NCI-H524 treated with DMSO at 0.1 percent for 48 hours (cell line): ENCODE measurements around the gene DNM2.
"Not testable (repeated sequence)": the region's sequence is repeated elsewhere in the genome, so short reads cannot be mapped to it uniquely, and the experiment has no call there.

Experiments used
- DNase-seq: peaks from one replicate; lab custom pipeline; 2025; lab: John Stamatoyannopoulos, UW

DNM2 gene

DNA sequence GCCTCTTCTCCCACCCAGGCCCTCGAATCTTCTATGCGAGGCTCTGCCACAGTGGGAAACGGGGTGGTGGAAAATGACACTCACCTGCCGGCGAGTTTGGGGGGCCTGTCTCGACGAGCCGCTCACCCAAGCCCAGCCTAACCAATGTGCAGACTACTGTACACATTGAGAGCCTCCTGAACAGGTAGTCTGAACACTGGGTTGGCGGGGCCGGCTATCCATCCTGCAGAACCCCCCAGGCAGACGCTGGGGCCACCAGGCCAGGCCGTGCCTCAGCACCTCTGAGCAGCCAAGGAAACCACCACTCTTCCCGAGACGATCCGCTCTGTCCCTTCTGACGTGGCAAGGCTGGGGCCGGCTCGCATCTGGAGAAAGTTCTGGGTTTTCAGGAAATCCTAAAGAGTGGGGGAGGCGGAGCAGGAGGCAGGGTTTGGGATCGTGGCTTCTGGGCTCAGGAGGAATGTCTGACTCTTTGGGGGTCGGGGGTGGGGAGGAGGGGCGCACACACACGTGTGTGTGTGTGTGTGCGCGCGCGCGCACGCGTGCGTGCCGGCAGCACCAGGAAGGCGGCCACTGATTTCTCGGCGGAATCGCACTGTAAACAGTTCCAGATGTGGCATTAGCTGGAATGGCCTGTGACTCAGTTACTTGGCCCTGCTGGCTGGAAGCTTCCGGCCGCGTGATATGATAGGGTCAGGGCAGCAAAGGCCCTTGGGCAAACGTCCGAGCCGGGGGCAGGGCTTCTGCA, 99.6 kb downstream of the DNM2 start:
- DNase-seq, result no peak

DNA sequence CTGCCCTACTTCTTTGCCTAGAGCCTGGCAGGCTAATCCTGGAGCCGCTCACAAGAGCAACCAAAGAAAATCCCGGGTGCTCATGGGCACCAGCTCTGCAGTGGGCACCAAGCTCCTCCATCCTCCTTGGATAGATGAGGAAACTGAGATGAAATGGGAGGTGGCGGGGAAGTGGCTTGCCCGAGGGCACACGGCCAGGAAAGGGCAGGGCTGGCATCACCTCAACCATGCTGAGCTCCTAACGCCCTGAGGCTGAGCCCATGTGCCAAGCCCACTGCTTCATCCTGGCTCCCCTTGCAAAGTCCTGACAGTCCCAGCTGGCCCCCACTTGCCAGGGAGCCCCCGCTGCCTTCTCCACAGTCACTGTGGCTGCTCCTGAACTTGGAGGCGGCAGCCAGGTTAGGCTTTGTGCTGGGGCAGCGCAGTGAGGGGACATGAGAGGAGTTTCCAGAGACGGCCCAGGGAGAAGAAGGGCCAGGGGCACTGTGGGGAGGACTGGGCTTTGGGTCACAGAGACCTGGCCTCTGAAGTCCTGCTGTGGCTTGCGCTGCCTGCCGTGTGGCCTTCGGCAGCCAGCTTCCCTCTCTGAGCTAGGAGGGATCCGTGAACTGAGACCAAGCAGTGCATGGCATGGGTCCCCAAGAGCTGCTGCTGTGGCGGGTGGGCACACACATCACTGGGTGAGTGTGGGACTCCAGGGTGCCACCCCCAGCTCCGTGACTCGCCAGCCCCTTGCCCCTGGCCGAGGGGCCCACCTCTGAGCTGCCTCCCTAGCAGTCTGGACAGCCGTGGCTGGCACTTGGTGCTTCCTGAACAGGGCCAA, 100.6 kb downstream of the DNM2 start:
- no peak for DNase-seq

DNA sequence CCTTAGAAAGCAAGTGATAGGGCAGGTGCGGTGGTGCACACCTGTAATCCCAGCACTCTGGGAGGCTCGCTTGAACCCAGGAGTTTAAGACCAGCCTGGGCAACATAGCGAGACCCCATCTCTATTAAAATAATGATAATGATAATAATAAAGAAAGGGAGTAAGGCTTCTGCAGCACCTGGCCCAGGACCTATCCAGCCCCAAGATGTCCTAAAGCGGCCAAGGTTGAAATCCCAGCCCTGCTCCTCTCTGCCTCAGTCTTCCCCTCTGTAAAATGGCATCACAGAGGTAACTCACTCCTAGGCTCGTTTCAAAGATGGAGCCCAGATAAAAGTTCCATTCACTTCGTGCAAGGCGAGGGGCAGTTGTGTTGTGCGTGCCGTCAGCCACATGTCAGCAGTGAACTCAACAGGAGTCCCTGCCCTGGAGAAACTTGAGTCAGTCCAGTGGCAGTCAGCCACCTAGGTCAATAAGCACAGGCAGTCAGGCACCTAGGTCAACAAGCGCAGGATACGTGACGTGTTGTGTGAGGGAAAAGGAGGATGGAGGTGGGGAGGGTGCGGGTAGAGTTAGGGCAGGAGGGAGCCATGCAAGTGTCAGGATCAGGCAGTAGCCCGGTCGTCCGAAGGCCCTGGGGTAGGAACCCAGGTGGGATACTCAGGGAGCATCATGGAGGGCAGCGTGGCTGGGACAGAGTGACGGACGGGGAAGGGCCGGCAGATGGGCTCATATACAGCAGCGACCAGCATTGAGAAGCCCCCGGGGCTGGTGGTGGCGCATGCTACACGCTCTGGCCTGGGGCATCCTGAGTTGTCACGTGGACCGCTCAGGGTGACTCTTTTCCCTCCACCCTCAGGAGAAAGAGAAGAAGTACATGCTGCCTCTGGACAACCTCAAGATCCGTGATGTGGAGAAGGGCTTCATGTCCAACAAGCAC, 101.5 kb downstream of the DNM2 start:
- DNase-seq, result no peak

DNA sequence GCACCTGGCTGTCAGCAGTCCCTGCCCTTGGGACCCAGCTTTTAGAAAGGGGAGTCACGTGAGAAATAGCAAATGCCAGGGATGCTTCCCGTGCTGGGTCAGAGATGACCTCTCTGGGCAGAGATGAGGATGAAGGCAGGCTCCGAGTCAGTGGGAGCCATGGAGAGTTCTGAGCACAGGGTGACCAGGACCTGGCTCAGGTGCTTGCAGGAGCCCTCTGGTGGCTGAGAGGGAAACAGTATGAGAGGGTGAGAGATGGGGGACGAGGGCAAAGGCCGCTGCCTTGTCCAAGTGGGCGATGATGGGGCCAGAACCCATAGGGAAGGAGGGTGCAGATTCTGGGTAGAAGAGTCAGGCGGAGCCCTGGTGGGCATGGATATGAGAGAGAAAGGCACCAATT, 102.3 kb downstream of the DNM2 start:
- no peak for DNase-seq

DNA sequence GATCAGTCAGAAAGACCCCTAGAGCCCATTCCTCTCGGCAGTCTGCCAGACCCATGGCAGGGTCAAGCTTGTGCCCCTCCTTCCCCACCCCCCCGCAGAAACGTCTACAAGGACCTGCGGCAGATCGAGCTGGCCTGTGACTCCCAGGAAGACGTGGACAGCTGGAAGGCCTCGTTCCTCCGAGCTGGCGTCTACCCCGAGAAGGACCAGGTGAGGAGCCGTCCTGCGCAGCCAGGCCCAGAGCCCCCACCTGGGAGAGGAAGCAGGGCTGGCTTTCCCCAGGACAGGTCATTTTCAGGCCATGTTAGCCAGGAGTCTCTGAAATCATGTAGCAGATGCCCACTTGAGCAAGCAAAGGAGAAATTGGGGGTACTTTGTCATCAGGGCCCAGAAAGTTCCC, 105.8 kb downstream of the DNM2 start:
- DNase-seq, result no peak

DNA sequence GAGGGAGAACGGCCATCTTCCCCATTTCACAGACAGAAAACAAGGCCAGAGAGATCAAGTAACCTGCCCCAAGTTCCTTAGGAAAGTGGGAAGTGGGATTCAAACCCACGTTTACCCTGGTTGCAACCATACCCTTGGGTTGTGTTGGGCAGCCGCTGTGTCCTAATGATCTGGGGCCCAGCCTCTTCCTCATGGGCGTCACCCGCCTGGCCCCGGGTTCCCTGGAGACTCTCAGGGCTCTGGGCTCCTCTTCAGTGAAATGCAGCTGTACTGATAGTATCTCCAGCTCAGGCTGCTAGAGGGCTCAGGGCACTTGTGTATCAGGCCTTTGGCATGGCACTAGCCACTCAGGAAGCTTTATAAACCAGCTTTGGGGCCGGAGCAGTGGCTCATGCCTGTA, 108.4 kb downstream of the DNM2 start:
- no peak for DNase-seq

DNA sequence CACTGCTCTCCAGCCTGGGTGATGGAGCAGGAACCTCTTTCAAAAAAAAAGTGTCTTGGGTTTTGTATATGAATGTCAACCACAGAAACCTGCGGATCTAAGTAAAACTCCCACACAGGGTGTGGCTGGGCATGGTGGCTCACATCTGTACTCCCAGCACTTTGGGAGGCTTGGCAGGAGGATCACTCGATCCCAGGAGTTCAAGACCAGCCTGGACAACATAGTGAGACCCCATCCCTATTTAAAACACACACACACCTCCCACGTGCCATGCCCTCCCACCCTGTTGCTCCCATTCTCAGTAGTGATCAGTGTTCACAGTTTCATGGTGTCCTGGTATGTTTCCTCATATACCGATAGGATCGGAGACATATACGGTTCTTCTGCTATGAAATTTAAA, 109.0 kb downstream of the DNM2 start:
- DNase-seq, result no peak

DNA sequence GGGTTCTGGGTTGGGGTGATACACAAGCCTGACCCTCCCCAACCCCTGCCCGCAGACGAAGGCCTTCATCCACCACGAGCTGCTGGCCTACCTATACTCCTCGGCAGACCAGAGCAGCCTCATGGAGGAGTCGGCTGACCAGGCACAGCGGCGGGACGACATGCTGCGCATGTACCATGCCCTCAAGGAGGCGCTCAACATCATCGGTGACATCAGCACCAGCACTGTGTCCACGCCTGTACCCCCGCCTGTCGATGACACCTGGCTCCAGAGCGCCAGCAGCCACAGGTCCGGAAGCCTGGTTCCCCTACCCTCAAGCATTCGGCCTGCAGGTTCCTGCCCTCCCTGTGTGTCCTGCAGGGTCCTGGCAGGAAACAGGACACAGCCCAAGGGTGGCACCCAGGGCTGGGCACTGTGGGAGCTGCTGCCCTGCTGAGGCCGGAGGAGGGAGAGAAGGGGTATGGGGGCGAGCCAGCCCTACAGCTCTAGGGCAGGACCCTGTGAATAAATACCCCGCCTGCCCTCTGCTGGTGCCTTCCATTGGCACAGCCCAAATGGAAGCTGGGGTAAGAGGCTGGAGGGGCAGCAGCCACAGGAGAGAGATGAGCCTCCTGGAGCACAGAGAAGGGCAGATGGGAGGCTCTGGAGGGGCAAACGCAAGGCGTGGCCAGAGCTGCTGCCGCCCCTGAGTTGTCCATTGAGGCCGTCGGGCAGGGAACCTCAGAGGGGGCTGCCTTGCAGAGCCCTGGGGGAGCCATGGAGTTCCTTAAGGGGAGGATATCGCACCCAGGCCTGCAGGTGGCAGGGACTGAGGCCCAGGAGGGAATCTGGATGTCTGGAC, 111.3 kb downstream of the DNM2 start:
- no peak for DNase-seq

DNA sequence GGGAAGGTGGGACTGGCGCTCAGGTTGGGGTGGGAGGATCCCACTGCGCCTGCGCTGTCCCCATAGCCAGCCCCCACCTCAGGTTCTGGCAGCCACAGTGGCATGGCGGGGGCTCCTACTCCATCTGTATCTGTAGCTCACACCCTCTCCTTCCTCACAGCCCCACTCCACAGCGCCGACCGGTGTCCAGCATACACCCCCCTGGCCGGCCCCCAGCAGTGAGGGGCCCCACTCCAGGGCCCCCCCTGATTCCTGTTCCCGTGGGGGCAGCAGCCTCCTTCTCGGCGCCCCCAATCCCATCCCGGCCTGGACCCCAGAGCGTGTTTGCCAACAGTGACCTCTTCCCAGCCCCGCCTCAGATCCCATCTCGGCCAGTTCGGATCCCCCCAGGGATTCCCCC, 112.1 kb downstream of the DNM2 start:
- no peak for DNase-seq

DNA sequence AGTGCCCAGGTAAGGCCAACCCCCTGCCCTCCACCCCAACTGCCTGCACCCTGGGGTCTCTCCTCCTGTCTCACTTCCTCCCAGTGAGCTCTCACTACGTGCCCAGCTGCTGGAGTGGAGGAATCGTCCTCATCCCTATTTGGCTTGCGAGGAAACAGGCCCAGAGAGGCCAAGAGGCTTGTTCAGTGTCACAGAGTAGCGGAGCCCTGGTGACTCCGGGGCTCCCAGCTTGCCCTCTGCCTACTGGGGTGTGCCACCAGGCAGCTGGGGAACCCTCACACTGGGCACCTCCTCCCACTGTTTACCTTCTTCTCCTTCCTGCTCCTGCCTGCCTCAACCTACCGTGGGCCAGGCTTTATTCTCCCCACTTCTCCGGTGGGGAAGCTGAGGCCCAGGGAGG, 112.5 kb downstream of the DNM2 start:
- DNase-seq, result no peak

DNA sequence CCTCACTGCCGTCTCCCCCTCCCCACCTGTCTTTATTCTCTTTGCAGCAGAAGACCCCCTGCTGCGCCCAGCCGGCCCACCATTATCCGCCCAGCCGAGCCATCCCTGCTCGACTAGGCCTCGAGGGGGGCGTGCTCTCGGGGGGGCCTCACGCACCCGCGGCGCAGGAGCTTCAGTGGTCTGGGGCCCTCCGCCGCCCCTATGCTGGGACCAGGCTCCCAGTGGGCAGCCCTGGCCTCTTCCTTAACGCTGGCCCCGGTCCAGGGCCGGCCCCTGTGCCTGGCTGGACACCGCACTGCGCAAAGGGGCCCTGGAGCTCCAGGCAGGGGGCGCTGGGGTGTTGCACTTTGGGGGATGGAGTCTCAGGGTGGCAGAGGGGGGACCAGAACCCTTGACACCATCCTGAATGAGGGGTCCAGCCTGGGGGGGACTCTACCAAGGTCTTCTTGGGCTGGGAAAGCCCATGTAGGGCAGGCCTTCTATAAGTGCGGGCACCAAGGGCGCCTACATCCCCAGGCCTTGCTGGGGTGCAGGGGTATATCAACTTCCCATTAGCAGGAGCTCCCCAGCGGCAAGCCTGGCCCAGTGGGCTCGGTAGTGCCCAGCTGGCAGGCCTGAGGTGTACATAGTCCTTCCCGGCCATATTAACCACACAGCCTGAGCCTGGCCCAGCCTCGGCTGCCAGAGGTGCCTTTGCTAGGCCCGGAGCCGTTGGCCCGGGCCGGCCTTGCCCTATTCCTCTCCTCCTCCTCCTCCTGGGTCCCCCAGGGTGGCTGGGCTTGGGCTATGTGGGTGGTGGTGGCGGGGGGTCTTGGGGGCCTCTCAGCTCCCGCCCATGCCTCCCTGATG, 113.3 kb downstream of the DNM2 start:
- DNase-seq, result no peak

DNA sequence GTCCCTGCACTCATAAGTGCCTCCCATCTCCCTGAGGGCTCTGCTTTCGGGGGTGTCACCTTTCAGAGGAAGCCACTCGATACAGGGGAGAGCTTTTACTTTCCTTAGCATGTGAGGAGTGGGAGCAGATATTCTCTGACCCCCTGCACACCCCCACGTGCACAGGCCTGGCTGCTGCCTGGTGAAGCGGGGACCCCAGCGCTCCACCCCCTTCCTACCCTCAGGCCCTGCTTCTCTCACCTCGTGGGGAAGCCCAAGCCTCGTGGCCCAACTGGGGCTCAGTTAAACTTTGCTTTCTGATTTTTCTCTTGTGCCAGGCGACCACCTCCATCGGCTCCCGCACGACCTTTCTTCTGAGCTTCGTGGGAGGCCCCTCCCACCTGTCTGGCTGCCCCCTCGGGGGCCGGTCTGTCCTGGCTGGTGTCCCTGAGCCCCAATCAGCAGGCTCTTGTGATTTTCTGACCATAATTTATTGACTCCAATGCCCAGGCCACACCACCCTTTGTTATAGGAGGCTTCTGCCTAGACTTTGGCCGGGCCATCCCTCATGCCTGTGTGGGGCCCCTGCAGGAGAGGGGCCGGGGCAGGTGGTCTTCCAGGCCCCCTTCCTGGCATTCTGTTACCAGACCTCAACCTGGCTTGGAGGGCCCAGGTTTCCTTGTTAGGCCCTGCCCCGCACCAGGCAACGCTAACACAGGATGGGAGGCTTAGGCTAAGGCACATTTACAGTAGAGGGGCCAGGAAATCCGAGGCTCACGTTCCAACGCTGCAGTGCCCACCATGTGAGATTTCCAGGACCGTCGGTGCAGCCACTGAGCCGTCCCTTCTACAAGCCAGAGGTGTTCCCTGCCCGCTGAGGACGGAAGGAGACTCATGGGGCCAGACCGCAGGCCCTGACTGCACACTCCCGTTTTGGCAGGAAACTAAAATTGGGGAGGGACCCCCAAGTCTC, 114.4 kb downstream of the DNM2 start:
- no peak for DNase-seq

DNA sequence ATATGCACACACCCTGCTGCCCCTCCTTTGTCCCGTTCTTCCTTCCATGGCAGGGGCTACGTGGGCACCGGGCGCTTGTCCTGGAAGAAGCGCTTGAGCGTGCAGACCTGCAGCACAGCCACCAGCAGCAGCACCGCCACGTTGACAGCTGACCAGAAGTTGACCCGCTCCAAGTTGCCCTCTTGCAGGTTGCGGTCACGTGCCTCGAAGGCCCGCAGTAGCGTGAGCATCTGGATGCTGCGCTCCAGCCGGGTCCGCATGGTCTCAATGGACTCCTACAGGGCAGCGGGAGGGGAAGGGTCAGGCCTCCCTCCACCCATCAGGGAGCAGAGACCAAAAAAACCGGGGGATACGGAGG, 115.0 kb downstream of the DNM2 start:
- DNase-seq, result no peak

DNA sequence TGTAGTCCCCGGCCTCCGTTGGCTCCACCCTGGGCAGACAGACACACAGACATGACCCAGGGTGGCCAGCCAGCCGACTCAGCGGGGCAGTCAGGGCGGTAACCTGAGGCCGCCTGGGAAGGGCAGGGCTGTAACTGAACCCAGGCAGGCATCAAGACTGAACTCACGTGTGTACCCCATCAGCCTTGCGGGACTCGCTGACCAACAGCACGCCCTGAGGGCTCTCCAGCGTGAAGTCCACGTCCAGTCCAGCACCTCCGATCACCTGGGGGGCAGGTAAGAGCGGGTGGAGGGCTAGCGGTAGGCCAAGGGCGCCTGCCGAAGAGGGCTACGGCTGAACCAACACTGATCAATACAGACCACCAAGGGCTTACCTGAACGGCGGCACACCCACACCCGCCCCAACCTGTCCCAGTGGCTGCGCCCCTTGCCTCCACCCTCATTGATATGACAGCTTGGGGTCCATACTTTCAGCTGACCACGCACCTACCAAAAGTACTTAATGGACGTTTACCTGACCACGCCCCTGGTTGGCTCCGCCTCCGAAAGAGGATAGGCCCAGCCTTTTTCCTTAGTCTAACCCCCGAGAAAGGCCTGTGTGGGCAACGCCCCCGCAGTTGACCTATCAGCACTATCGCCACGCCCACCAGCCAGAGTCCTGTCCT, 117.3 kb downstream of the DNM2 start:
- no peak for DNase-seq

DNA sequence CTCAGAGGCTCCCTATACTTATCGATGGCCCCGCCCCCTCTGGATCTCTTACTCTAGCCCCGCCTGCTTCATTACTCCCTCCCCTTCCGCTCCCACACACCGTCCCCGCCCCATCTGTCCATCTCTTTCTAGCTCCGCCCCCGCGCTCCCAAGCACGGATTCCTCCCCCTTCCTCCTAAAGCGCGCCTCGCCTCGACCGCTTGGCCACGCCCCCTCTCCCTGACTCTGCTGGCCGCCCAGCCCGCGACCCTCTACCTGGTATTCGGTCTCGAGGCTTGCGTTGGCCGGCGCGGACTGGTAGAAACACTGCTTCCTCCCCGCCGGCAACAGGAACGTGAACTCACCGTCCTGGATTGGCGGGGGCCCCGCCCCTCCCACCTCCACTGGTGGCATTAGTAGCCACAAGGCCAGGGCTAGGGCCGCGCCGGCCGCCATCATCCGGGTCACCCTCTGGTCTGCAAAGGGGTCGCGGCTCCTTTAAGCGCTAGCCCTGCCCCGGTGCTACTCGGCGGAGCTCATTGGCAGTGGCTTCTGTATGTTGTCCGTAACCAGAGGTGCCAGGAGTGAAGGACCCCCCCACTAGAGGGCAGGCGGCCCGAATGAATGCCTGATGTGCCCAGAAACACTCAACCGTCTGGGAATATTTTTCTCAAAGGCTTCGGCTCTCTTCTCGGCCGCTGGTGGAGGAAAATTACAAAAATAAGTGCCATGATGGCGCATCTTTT, 118.0 kb downstream of the DNM2 start, which contains the start of gene TMED1:
Gene TMED1, minus strand, starts transcription at position 459 of the 725 bp plus-strand sequence. Its CDS starts 21 bp downstream, at position 438.
- peak; percentile 87 for DNase-seq

DNA sequence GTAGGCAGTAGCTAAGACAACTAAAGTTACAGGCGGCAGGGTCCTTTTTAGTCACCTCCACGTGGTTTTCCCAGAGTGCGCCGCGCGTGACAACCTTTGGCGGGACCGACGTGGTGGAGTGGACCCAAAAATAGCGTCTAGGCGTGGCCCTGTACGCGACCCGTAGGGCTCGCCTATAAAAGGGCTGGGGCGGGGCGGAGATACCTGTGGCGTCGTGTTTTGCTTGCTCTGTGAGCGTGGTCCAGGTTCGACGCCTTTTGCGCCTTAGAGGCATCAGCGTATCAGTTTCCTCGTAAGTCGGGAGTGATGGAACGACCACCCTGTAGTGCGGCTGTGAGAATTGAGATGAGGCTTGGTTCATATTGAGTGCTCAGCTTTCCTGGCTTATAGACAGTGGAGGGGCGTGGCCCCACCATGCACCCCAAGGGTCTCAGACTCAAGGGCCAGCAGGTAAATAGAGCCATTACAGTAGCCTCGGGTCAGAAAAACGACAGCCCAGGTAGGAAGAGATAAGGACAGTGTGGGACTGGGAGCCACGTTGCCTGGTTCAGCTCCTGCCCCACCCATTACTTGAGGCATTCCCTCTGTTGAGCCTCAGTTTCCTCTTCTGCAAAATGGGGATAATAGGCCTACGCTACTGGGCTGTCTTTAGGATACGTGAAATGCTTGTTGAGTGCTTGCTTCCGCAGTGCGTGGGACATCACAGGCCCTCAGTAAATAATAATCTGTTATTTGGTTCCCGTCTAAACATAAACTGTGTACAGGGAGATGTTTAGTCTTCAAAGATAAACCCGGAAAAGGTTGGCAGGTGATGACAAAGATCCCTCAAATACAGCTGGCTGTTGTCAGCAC, 118.8 kb downstream of the DNM2 start:
- peak; percentile 75 for DNase-seq

DNA sequence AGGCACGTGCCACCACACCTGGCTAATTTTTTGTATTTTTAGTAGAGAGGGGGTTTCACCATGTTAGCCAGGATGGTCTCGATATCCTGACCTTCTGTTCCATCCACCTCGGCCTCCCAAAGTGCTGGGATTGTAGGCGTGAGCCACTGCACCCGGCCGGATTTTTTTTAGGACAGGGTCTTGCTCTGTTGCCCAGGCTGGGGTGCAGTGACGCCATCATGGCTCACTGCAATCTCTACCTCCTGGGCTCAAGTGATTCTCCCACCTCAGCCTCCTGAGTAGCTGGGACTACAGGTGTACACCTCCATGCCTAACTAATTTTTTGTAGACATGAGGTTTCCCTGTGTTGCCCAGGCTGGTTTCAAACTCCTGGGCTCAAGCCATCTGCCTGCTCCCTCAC, 119.8 kb downstream of the DNM2 start:
- not testable (repeated sequence) for DNase-seq
